Stomach (tissue), 4 donors: ENCODE data around the gene GSTT2.

Experiments used
- CTCF ChIP-seq, 7 experiments: fragments of 450-650 bp in 4 of 7; fragments of 200-600 bp in 3 of 7; sonication (generic) in 3 of 7; IDR thresholded peaks; one replicate each; pipeline ENCODE4 v1.5.1; 2016 to 2019; ENCODE audit warnings: antibody characterized with exemption in 7 of 7, control low read depth in 2 of 7, mild to moderate bottlenecking in 1 of 7
- EP300 ChIP-seq: sonication (generic); formaldehyde crosslinking; IDR thresholded peaks from one replicate; pipeline ENCODE4 v1.6.1; 2017; ENCODE audit warnings: antibody characterized with exemption
- POLR2A ChIP-seq, 4 donors: fragments of 450-650 bp; IDR thresholded peaks; one replicate each; pipeline ENCODE4 v1.6.1; 2016; ENCODE audit warnings: antibody characterized with exemption in 4 of 4, control low read depth in 2 of 4, mild to moderate bottlenecking in 1 of 4, moderate library complexity in 1 of 4
- POLR2AphosphoS5 ChIP-seq, 3 donors: sonication (generic); formaldehyde crosslinking; IDR thresholded peaks; one replicate each; pipeline ENCODE4 v1.6.1; 2016; ENCODE audit warnings: antibody characterized with exemption in 3 of 3

DNA sequence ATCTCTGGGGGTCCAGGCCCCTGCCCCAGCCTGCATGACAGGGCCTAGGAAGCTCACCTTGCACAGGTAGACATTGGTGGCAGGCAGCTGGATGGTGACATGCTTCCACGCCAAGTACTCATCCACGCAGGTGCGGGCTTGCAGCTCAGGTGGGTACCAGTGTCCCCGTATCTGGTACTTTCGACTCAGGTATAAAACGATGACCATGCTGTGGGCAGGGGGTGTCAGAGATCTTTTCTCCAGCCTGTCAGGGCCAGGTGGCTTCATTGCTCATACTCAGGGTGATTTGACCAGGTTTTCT lies 26.9 kb downstream of the GSTT2 start:
- TF ChIP-seq CTCF (IDR thresholded peaks at IDR 0.05) (no peak), POLR2AphosphoS5 (IDR thresholded peaks at IDR 0.05) (no peak), EP300 (no peak), POLR2A (IDR thresholded peaks at IDR 0.05) (no peak)
